Caco-2 (cell line): ENCODE results near the gene EIF3K. TPM values are rescaled to one million over a fixed set of nuclear protein-coding genes. Genes with fewer than 3 reads are reported as not detected.
A peak's percentile ranks its signal among the peaks of the same experiment; 100 is the strongest.

Source experiments
- BruUV-seq: library from RNA; stranded (reverse); fragments of 400-500 nt; replicated peaks from 2 replicates; lab custom pipeline; 2021; lab: Mats Ljungman, UMichigan
- CTCF ChIA-PET: fragments of 300-600 bp; sonication (Branson Sonifier 250); formaldehyde crosslinking; loops from one replicate; lab custom pipeline; 2022; ENCODE audit warnings: antibody characterized with exemption; lab: Charles Lee
- POLR2A ChIA-PET: fragments of 300-600 bp; sonication (Branson Sonifier 250); formaldehyde crosslinking; loops from one replicate; lab custom pipeline; 2022; ENCODE audit warnings: antibody characterized with exemption; lab: Charles Lee
- DNase-seq, 2 experiments: peaks; one replicate each; pipeline versions ENCODE4 v3.0.0 to v3.0.0-alpha.2; 2020 to 2022
- H3K27me3 ChIP-seq: replicated peaks from 2 replicates; pipeline ENCODE4 v1.6.0; 2011; ENCODE audit warnings: low read length; ENCODE audit not compliant: control insufficient read depth, insufficient read depth
- H3K36me3 ChIP-seq: 2 replicates; pipeline ENCODE4 v1.5.1; 2011; ENCODE audit warnings: low read length; ENCODE audit not compliant: control insufficient read depth, insufficient read depth
- H3K4me1 ChIP-seq: fragments of 250-450 bp; sonication (Bioruptor Pico); 2 replicates; pipeline ENCODE4 v1.5.1; 2020; ENCODE audit warnings: mild to moderate bottlenecking
- H3K4me3 ChIP-seq: 2 replicates; pipeline ENCODE4 v1.5.1; 2011; ENCODE audit warnings: low read depth, mild to moderate bottlenecking, control low read depth, low read length
- H3K9me3 ChIP-seq: fragments of 250-450 bp; sonication (Bioruptor Pico); 2 replicates; pipeline ENCODE4 v1.5.1; 2020; ENCODE audit warnings: mild to moderate bottlenecking, moderate library complexity
- H3K27ac Mint-ChIP-seq: one replicate; pipeline ENCODE4 v1.8.0; 2022; ENCODE audit warnings: mixed read lengths; ENCODE audit not compliant: unreplicated experiment
- H3K27me3 Mint-ChIP-seq: one replicate; pipeline ENCODE4 v1.8.0; 2022; ENCODE audit warnings: mixed read lengths; ENCODE audit not compliant: insufficient read depth, unreplicated experiment
- H3K36me3 Mint-ChIP-seq: one replicate; pipeline ENCODE4 v1.8.0; 2022; ENCODE audit warnings: mild to moderate bottlenecking, mixed read lengths; ENCODE audit not compliant: insufficient read depth, unreplicated experiment
- H3K4me1 Mint-ChIP-seq: one replicate; pipeline ENCODE4 v1.8.0; 2022; ENCODE audit warnings: low read depth, mixed read lengths; ENCODE audit not compliant: unreplicated experiment
- H3K4me3 Mint-ChIP-seq: one replicate; pipeline ENCODE4 v1.8.0; 2022; ENCODE audit warnings: mild to moderate bottlenecking, moderate library complexity, mixed read lengths; ENCODE audit not compliant: unreplicated experiment
- H3K9me3 Mint-ChIP-seq: one replicate; pipeline ENCODE4 v1.8.0; 2022; ENCODE audit warnings: mixed read lengths; ENCODE audit not compliant: unreplicated experiment
- CTCF ChIP-seq, 2 experiments: fragments of 200-600 bp in 1 of 2; IDR thresholded peaks; 1 replicate in 1 of 2; 2 replicates in 1 of 2; pipeline versions ENCODE4 v1.5.1 to v1.8.0; 2011 to 2022; ENCODE audit warnings: antibody characterized with exemption in 1 of 2, control low read depth in 1 of 2, inconsistent platforms in 1 of 2, low read depth in 1 of 2, low read length in 1 of 2, mild to moderate bottlenecking in 1 of 2, moderate library complexity in 1 of 2; ENCODE audit not compliant: insufficient read depth in 1 of 2, severe bottlenecking in 1 of 2, unreplicated experiment in 1 of 2
- intact Hi-C: fragments of 100-400 bp; cut with micrococcal nuclease; formaldehyde crosslinking; loops from one replicate; pipeline ENCODE4 v1.10.0; 2022; ENCODE audit not compliant: unreplicated experiment
- total RNA-seq: library from RNA; stranded (reverse); gene quantifications from 2 replicates; pipeline ENCODE4 v1.2.3, GENCODE V29; 2022

EIF3K gene
- total RNA-seq, 1 experiment from 2014 or later, result 354 TPM

GRCh38 chr19:38685666-38686529 lies 66.9 kb downstream of the EIF3K start:
- H3K27me3 Mint-ChIP-seq, result no peaks in the 10 kb centered on the region
- CTCF ChIA-PET, result interaction anchor here (0.6 to 1.8 kb wide), 21 partner anchors 10 to 1655 kb away, joined by 3 to 12 read pairs (median 5); partner anchors contain the start of genes ACTN4 and EIF3K

GRCh38 chr19:38686530-38686888 lies 67.5 kb downstream of the EIF3K start:
- CTCF ChIA-PET, result interaction anchor here (0.6 to 1.8 kb wide), 21 partner anchors 11 to 1654 kb away, joined by 3 to 12 read pairs (median 5); partner anchors contain the start of genes ACTN4 and EIF3K
- peak overlapping the region; percentile 61 for H3K4me3 Mint-ChIP-seq
- BruUV-seq, result no TSS peak
- intact Hi-C loops, result loop anchor here (1.0 kb wide), 1 partner anchor 50 kb away; no protein-coding TSS in a partner anchor
- H3K36me3 Mint-ChIP-seq, result peaks cover 92% of the 10 kb centered on the region
- POLR2A ChIA-PET, result interaction anchor here (0.6 to 1.5 kb wide), 8 partner anchors 14 to 163 kb away, joined by 4 to 22 read pairs (median 8); partner anchors contain the start of gene ACTN4
- peaks cover 89% of the 10 kb centered on the region for H3K4me1 ChIP-seq
- peak in 1 of 2 experiments; percentile 12 for TF ChIP-seq CTCF (IDR thresholded peaks at IDR 0.05; ENCODE audit: insufficient read depth in 1 of 2, low read depth in 1 of 2, low read length in 1 of 2, severe bottlenecking in 1 of 2, unreplicated experiment in 1 of 2)
- peaks cover 4% of the 10 kb centered on the region; the same call in 1 of the 2 replicates for H3K36me3 ChIP-seq
- peaks cover 68% of the 10 kb centered on the region for H3K4me1 Mint-ChIP-seq
- H3K27me3 ChIP-seq, result no peaks in the 10 kb centered on the region
- no peak overlapping the region for H3K4me3 ChIP-seq
- H3K27me3 Mint-ChIP-seq, result no peaks in the 10 kb centered on the region
- peaks cover 10% of the 10 kb centered on the region for H3K9me3 Mint-ChIP-seq
- H3K9me3 ChIP-seq, result no peaks in the 10 kb centered on the region
- no peak for DNase-seq
- peak overlapping the region; percentile 95 for H3K27ac Mint-ChIP-seq

More at GRCh38 chr19:38685666-38686529, 66.9 kb downstream of the EIF3K start:
- no peaks in the 10 kb centered on the region for H3K9me3 ChIP-seq
- Mint-ChIP-seq H3K36me3 (peaks cover 92% of the 10 kb centered on the region), H3K4me1 (peaks cover 74% of the 10 kb centered on the region), H3K4me3 (peak overlapping the region; percentile 61), H3K27ac (peak overlapping the region; percentile 95), H3K9me3 (peaks cover 10% of the 10 kb centered on the region)
- peak; percentile 65 to 69 for TF ChIP-seq CTCF (IDR thresholded peaks at IDR 0.05; ENCODE audit: insufficient read depth in 1 of 2, low read depth in 1 of 2, low read length in 1 of 2, severe bottlenecking in 1 of 2, unreplicated experiment in 1 of 2)
- DNase-seq, result peak; percentile 72 to 77
- peaks cover 90% of the 10 kb centered on the region for H3K4me1 ChIP-seq
- intact Hi-C loops, result loop anchor here (1.0 kb wide), 1 partner anchor 50 kb away; no protein-coding TSS in a partner anchor
- H3K36me3 ChIP-seq, result peaks cover 5% of the 10 kb centered on the region; the same call in 1 of the 2 replicates
- POLR2A ChIA-PET, result interaction anchor here (0.6 to 1.5 kb wide), 8 partner anchors 15 to 163 kb away, joined by 4 to 22 read pairs (median 8); partner anchors contain the start of gene ACTN4
- H3K4me3 ChIP-seq, result no peak overlapping the region
- TSS peak; percentile 2 for BruUV-seq
- no peaks in the 10 kb centered on the region for H3K27me3 ChIP-seq

Other genes with a start within 250 kb of the EIF3K start
- gene PSMD8, start 244.6 kb upstream of the EIF3K start, total RNA-seq, result 264 and 274 TPM in 2 replicates
- gene GGN, start 231.2 kb upstream of the EIF3K start, total RNA-seq, result 0.79 TPM in 1 of 2 replicates, not detected in the other
- gene SPRED3, start 230.5 kb upstream of the EIF3K start, total RNA-seq, result 2.9 and 3.5 TPM in 2 replicates
- 17.3 and 19.7 TPM in 2 replicates for gene FAM98C, start 216.1 kb upstream of the EIF3K start, total RNA-seq
- not detected in 2 replicates for gene RASGRP4, start 193.0 kb upstream of the EIF3K start, total RNA-seq
- gene RYR1, start 185.5 kb upstream of the EIF3K start, total RNA-seq, result 5.6 and 5.9 TPM in 2 replicates
- 1.7 and 2.4 TPM in 2 replicates for gene MAP4K1, start 1.2 kb upstream of the EIF3K start, total RNA-seq
- gene ACTN4, start 28.5 kb downstream of the EIF3K start, total RNA-seq, result 605 and 658 TPM in 2 replicates
- 8.8 and 11.0 TPM in 2 replicates for gene CAPN12, start 125.3 kb downstream of the EIF3K start, total RNA-seq
- not detected in 2 replicates for gene LGALS7, start 154.3 kb downstream of the EIF3K start, total RNA-seq
- not detected in 2 replicates for gene LGALS7B, start 170.0 kb downstream of the EIF3K start, total RNA-seq
- 1.6 and 2.2 TPM in 2 replicates for gene LGALS4, start 193.8 kb downstream of the EIF3K start, total RNA-seq
- 150 and 163 TPM in 2 replicates for gene ECH1, start 212.6 kb downstream of the EIF3K start, total RNA-seq
- 443 and 446 TPM in 2 replicates for gene HNRNPL, start 230.8 kb downstream of the EIF3K start, total RNA-seq